HG03196 (cell line): ENCODE results near the gene NR2F1-AS1.

Experiments used
- ATAC-seq: cut with Tn5 transposase; IDR thresholded peaks from one replicate; pipeline ENCODE4 v1.9.1; 2021; ENCODE audit not compliant: unreplicated experiment

NR2F1-AS1 gene

GRCh38 chr5:93589829-93590215, 8.8 kb upstream of the NR2F1-AS1 start:
- ATAC-seq = no peak

GRCh38 chr5:93589152-93589828, 8.3 kb upstream of the NR2F1-AS1 start:
- ATAC-seq = no peak

- ATAC-seq = no peak
Observed at GRCh38 chr5:93588352-93589151, 7.5 kb upstream of the NR2F1-AS1 start.

GRCh38 chr5:93587597-93588351, 6.8 kb upstream of the NR2F1-AS1 start:
- ATAC-seq = no peak

GRCh38 chr5:93586736-93587596, 5.9 kb upstream of the NR2F1-AS1 start:
- ATAC-seq = no peak

GRCh38 chr5:93585767-93586385, 4.9 kb upstream of the NR2F1-AS1 start:
- no peak for ATAC-seq

GRCh38 chr5:93585041-93585766, 4.2 kb upstream of the NR2F1-AS1 start:
- no peak for ATAC-seq

- no peak for ATAC-seq
Observed at GRCh38 chr5:93584596-93585040, 3.6 kb upstream of the NR2F1-AS1 start.

- no peak for ATAC-seq
Observed at GRCh38 chr5:93583768-93584595, 3.0 kb upstream of the NR2F1-AS1 start.

GRCh38 chr5:93583439-93583767, 2.4 kb upstream of the NR2F1-AS1 start:
- no peak for ATAC-seq

- no peak for ATAC-seq
Observed at GRCh38 chr5:93582677-93583438, 1.8 kb upstream of the NR2F1-AS1 start, which contains the start of gene NR2F1. NR2F1 (plus strand) TSS chr5:93583222; CDS start chr5:93585024, 1,802 bp downstream.

- ATAC-seq = no peak
Observed at GRCh38 chr5:93582167-93582462, 1.1 kb upstream of the NR2F1-AS1 start.

GRCh38 chr5:93580063-93580926, 724 bp downstream of the NR2F1-AS1 start:
- ATAC-seq = no peak

GRCh38 chr5:93579692-93580062, 1.3 kb downstream of the NR2F1-AS1 start:
- no peak for ATAC-seq

GRCh38 chr5:93578813-93579691, 2.0 kb downstream of the NR2F1-AS1 start:
- ATAC-seq = no peak
